Suprapubic skin (tissue), 4 donors: ENCODE measurements around the gene DDX18. TPM values are rescaled to one million over a fixed set of nuclear protein-coding genes. Genes with fewer than 3 reads are reported as not detected.
"Not testable (repeated sequence)": the region's sequence is repeated elsewhere in the genome, so short reads cannot be mapped to it uniquely, and the experiment has no call there.

Experiments used
- DNase-seq, 2 donors: peaks; one replicate each; pipeline ENCODE4 v3.0.0-alpha.2; 2019; ENCODE audit warnings: low spot score in 2 of 2
- H3K27ac ChIP-seq: fragments of 200-600 bp; sonication (generic); one replicate; pipeline ENCODE4 v1.5.1; 2019
- H3K27me3 ChIP-seq: fragments of 200-600 bp; sonication (generic); one replicate; pipeline ENCODE4 v1.5.1; 2019
- H3K36me3 ChIP-seq: fragments of 200-600 bp; sonication (generic); one replicate; pipeline ENCODE4 v1.5.1; 2019
- H3K4me1 ChIP-seq: fragments of 200-600 bp; sonication (generic); one replicate; pipeline ENCODE4 v1.5.1; 2019
- H3K4me3 ChIP-seq: fragments of 200-600 bp; sonication (generic); one replicate; pipeline ENCODE4 v1.5.1; 2019; ENCODE audit warnings: mild to moderate bottlenecking
- H3K9me3 ChIP-seq: fragments of 200-600 bp; sonication (generic); one replicate; pipeline ENCODE4 v1.5.1; 2019
- CTCF ChIP-seq, 2 donors: fragments of 200-600 bp in 1 of 2; fragments of 450-650 bp in 1 of 2; sonication (generic) in 1 of 2; IDR thresholded peaks; one replicate each; pipeline ENCODE4 v1.5.1; 2016 to 2019; ENCODE audit warnings: antibody characterized with exemption in 2 of 2, mild to moderate bottlenecking in 1 of 2, moderate library complexity in 1 of 2
- EP300 ChIP-seq: sonication (generic); formaldehyde crosslinking; IDR thresholded peaks from one replicate; pipeline ENCODE4 v1.6.1; 2017; ENCODE audit warnings: antibody characterized with exemption
- POLR2A ChIP-seq, 2 donors: fragments of 450-650 bp; IDR thresholded peaks; one replicate each; pipeline ENCODE4 v1.6.1; 2017; ENCODE audit warnings: antibody characterized with exemption in 2 of 2, mild to moderate bottlenecking in 2 of 2, moderate library complexity in 2 of 2
- POLR2AphosphoS5 ChIP-seq, 3 donors: sonication (generic); formaldehyde crosslinking; IDR thresholded peaks; one replicate each; pipeline ENCODE4 v1.6.1; 2017; ENCODE audit warnings: antibody characterized with exemption in 3 of 3
- WGBS: methylation state at CpG from one replicate; pipeline ENCODE4 v1.1.5; 2018; 5-methylcytosine and 5-hydroxymethylcytosine counted together
- total RNA-seq, 4 donors: library from RNA; depleted of rRNA; stranded (reverse); fragments of >200 nt; gene quantifications; one replicate each; pipeline ENCODE4 v1.1.0, GENCODE V29; 2016

The DDX18 gene
- total RNA-seq, 4 donors from 2014 or later, result 32.3 to 61.7 (median 39.6) TPM

- no peak for DNase-seq
- Histone ChIP-seq H3K9me3 (no peaks in the 10 kb centered on the region), H3K36me3 (no peaks in the 10 kb centered on the region), H3K4me1 (no peaks in the 10 kb centered on the region), H3K27me3 (no peaks in the 10 kb centered on the region), H3K27ac (no peak overlapping the region), H3K4me3 (no peak overlapping the region)
- TF ChIP-seq POLR2A (IDR thresholded peaks at IDR 0.05), result no peak
- no peak for TF ChIP-seq EP300
- TF ChIP-seq POLR2AphosphoS5 (IDR thresholded peaks at IDR 0.05), result no peak
- TF ChIP-seq CTCF (IDR thresholded peaks at IDR 0.05), result no peak
- 64% methylated on average over 2 of the region's 2 CpGs for WGBS
Observed at GRCh38 chr2:117794668-117795067, 19.8 kb upstream of the DDX18 start.

GRCh38 chr2:117801826-117802225 is 12.7 kb upstream of the DDX18 start:
- Histone ChIP-seq H3K9me3 (no peaks in the 10 kb centered on the region), H3K4me1 (no peaks in the 10 kb centered on the region), H3K36me3 (no peaks in the 10 kb centered on the region), H3K27ac (no peak overlapping the region), H3K4me3 (no peak overlapping the region), H3K27me3 (peaks cover 11% of the 10 kb centered on the region)
- no peak for DNase-seq
- TF ChIP-seq POLR2AphosphoS5 (IDR thresholded peaks at IDR 0.05) (no peak), CTCF (IDR thresholded peaks at IDR 0.05) (no peak), EP300 (no peak), POLR2A (IDR thresholded peaks at IDR 0.05) (no peak)

GRCh38 chr2:117803644-117804325 is 10.7 kb upstream of the DDX18 start:
- Histone ChIP-seq H3K4me3 (peak overlapping the region; percentile 21), H3K27me3 (peaks cover 11% of the 10 kb centered on the region)
- not testable (repeated sequence) for H3K4me1 ChIP-seq, H3K27ac ChIP-seq, H3K36me3 ChIP-seq, DNase-seq, H3K9me3 ChIP-seq
- WGBS, result 55% methylated on average over 32 of the region's 35 CpGs

- WGBS, result 59% methylated on average over 4 of the region's 4 CpGs
- H3K4me3 ChIP-seq, result no peak overlapping the region
- TF ChIP-seq POLR2AphosphoS5 (IDR thresholded peaks at IDR 0.05) (no peak), CTCF (IDR thresholded peaks at IDR 0.05) (no peak), POLR2A (IDR thresholded peaks at IDR 0.05) (no peak), EP300 (no peak)
- H3K27me3 ChIP-seq, result no peaks in the 10 kb centered on the region
- DNase-seq, result no peak
- no peaks in the 10 kb centered on the region for H3K9me3 ChIP-seq
- H3K36me3 ChIP-seq, result peaks cover 1% of the 10 kb centered on the region
- H3K27ac ChIP-seq, result no peak overlapping the region
- peaks cover 28% of the 10 kb centered on the region for H3K4me1 ChIP-seq
Observed at GRCh38 chr2:117812443-117812842, 2.0 kb upstream of the DDX18 start.

- no peaks in the 10 kb centered on the region for H3K9me3 ChIP-seq
- peak overlapping the region; percentile 95 for H3K4me3 ChIP-seq
- no peak for TF ChIP-seq EP300
- no peak for TF ChIP-seq POLR2A (IDR thresholded peaks at IDR 0.05)
- TF ChIP-seq POLR2AphosphoS5 (IDR thresholded peaks at IDR 0.05), result no peak
- TF ChIP-seq CTCF (IDR thresholded peaks at IDR 0.05), result no peak
- H3K36me3 ChIP-seq, result peaks cover 37% of the 10 kb centered on the region
- 92% methylated on average over 3 of the region's 3 CpGs for WGBS
- no peak for DNase-seq
- H3K27ac ChIP-seq, result no peak overlapping the region
- H3K27me3 ChIP-seq, result no peaks in the 10 kb centered on the region
- peaks cover 29% of the 10 kb centered on the region for H3K4me1 ChIP-seq
Observed at GRCh38 chr2:117815946-117816345, 1.5 kb downstream of the DDX18 start.

- no peak overlapping the region for H3K27ac ChIP-seq
- WGBS, result 92% methylated on average over 3 of the region's 3 CpGs
- no peak for DNase-seq
- H3K36me3 ChIP-seq, result peaks cover 66% of the 10 kb centered on the region
- peaks cover 28% of the 10 kb centered on the region for H3K4me1 ChIP-seq
- H3K4me3 ChIP-seq, result no peak overlapping the region
- no peaks in the 10 kb centered on the region for H3K27me3 ChIP-seq
- H3K9me3 ChIP-seq, result no peaks in the 10 kb centered on the region
- TF ChIP-seq CTCF (IDR thresholded peaks at IDR 0.05), result no peak
- TF ChIP-seq POLR2AphosphoS5 (IDR thresholded peaks at IDR 0.05), result no peak
- no peak for TF ChIP-seq EP300
- no peak for TF ChIP-seq POLR2A (IDR thresholded peaks at IDR 0.05)
Observed at GRCh38 chr2:117818921-117819320, 4.4 kb downstream of the DDX18 start.
